Upper lobe of left lung (tissue), 4 donors: ENCODE results near the gene BMP4.

Source experiments
- POLR2A ChIP-seq, 4 donors: fragments of 450-650 bp; IDR thresholded peaks; one replicate each; pipeline ENCODE4 v1.5.1; 2016 to 2017; ENCODE audit warnings: antibody characterized with exemption in 4 of 4, mild to moderate bottlenecking in 2 of 4
- POLR2AphosphoS5 ChIP-seq, 2 donors: sonication (generic); formaldehyde crosslinking; IDR thresholded peaks; one replicate each; pipeline ENCODE4 v1.5.1; 2017; ENCODE audit warnings: antibody characterized with exemption in 2 of 2

DNA sequence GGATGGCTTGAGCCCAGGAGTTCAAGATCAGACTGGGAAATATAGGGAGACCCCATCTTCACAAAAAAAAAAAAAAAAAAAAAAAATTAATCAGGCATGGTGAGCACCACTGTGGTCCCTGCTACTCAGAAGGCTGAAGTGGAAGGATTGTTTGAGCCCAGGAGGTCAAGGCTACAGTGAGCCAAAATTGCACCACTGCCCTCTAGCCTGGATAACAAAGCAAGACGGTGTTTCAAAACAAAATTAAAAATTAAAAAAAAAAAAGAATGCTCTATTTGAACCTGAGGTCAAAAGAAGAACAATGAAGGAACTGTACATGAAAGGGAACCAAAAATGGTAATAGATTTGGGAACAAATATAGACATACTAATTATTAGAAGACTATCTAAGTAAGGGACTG is 40.4 kb downstream of the BMP4 start:
- no peak for TF ChIP-seq POLR2A (IDR thresholded peaks at IDR 0.05)
- no peak for TF ChIP-seq POLR2AphosphoS5 (IDR thresholded peaks at IDR 0.05)
